ENCODE measurements around the gene PRAMEF2.
"Not testable (repeated sequence)": the region's sequence is repeated elsewhere in the genome, so short reads cannot be mapped to it uniquely, and the experiment has no call there.

The PRAMEF2 gene, protein sequence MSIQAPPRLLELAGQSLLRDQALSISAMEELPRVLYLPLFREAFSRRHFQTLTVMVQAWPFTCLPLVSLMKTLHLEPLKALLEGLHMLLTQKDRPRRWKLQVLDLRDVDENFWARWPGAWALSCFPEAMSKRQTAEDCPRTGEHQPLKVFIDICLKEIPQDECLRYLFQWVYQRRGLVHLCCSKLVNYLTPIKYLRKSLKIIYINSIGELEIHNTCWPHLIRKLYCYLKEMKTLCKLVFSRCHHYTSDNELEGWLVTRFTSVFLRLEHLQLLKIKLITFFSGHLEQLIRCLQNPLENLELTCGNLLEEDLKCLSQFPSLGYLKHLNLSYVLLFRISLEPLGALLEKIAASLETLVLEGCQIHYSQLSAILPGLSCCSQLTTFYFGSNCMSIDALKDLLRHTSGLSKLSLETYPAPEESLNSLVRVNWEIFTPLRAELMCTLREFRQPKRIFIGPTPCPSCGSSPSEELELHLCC

DNA sequence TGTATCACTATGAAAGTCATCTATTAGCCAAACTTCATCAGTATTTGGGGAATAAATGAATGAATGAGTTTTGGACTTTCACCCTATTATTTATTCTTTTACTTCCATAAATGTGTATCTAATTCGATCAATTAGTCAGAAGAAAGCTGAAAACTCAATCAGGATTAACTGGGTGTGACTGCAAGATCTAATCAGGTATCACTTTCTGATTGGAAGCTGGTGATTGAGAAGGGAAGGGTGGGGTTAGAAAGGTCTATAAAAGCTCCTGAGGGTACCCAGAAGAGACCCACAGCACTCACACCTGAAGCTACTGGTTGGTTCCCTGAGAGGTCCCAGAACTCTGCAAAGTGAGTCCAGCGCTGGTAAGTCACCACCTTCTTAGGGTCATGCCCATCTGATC, at the start of gene PRAMEF2:
Gene PRAMEF2, plus strand, starts transcription at position 301 of the 400 bp plus-strand sequence. CDS start 1,924 bp downstream, outside the sequence.
- DNase-seq; intact Hi-C loops (cut with DNase I): not testable (repeated sequence)

DNA sequence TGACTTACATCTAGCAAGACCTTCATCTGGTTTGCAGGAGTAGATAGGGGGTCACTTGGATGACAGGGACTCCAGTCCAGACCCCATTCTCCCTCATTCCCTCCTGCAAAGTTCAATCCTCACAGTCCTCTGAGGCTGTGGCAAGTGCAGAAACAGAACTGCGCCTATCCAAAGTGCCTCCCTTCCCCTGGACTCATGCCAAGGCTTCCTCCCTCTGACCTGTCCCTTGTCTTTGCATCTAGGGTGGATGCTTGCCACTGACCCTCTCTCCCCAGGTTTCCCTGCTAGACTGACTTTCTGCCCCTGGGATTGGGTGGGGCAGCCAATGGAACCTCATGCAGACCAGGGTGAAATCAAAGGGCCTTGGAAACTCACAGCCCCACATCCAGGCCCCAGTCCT, 47.0 kb upstream of the PRAMEF2 start:
- intact Hi-C loops (cut with DNase I) = no loop called here
- no peak for DNase-seq

DNA sequence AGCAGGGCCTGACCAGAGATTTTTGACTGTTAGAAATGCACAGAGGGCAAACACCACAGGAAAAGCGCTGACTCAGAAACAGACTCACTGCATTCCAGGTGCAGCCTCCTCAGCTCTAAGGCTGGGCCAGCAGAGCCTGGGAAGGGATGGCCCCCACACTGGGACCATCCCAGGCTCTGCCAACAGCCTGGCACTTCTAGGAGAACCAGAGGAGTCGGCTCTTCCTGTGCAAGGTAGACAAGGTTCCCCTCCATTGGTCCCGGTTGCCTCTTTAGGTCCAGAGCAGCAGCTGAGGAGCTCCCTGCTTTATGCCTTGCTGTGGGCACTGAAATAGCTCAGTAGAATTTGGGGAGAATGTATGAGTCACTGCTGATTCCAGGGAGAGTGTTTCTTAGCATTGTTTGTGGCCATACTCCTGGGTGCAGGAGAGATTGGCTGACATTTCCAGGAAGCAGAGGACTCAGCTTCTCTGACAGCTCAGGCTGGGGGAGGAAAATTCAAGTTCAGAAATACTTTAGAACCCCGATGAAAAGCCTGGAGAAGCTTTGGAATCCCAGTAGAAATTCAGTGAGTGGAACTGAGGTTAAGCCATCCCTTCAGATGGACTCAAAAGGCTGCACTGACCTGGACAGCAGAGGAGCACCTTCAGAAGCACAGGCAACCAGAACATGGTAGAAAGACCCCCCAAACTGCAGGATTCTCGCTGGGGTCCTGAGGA, 46.0 kb upstream of the PRAMEF2 start:
- intact Hi-C loops (cut with DNase I) = no loop called here
- DNase-seq = peak in 1 of 10 donors; percentile 8

DNA sequence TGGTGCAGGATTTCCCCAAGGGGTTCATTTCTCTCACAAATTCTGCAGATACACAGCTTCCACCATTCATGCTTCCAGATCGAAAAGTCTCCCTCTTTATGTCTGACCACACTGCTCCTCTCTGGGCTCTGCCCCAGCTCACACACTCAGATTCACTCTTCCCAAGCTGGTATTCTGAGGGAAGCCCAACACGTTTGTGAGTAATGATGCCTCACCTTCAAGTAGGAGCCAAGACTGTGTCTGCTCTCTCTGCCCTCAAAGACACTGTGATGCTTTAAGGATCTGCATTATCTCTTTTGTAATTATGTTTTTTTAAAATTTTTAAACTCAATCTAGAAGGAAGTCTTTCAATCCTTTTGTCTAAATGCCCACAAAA, 45.5 kb upstream of the PRAMEF2 start:
- DNase-seq = no peak
- intact Hi-C loops (cut with DNase I) = no loop called here

DNA sequence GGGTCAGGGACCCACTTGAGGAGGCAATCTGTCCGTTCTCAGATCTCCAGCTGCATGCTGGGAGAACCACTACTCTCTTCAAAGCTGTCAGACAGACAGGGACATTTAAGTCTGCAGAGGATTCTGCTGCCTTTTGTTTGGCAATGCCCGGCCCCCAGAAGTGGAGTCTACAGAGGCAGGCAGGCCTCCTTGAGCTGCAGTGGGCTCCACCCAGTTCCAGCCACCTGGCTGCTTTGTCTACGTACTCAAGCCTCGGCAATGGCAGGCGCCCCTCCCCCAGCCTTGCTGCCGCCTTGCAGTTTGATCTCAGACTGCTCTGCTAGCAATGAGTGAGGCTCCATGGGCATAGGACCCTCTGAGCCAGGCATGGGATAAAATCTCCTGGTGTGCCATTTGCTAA, 37.8 kb upstream of the PRAMEF2 start:
- DNase-seq; intact Hi-C loops (cut with DNase I): not testable (repeated sequence)

DNA sequence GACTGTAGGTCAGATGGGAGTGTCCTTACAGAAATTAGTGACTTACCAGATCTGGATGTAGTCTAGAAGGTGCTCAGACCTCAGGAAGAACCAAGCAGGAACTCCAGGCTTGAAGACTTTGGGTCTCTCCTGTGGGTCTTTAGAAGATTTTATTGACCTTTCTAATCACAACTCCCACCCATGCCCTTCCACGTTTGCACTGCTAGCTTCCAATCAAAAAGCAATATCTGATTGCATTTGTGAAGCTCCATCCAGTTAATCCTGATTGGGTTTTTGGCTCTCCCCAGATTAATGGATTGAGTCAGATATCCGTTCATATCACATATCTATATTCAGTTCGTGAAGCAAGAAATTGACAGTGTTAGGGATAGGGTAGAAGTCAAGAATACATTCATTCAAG, 25.6 kb upstream of the PRAMEF2 start, which contains the start of gene PRAMEF11:
Gene PRAMEF11, minus strand, starts transcription at position 101 of the 400 bp plus-strand sequence. CDS start 2,621 bp downstream, outside the sequence.
- intact Hi-C loops (cut with DNase I); DNase-seq: not testable (repeated sequence)

DNA sequence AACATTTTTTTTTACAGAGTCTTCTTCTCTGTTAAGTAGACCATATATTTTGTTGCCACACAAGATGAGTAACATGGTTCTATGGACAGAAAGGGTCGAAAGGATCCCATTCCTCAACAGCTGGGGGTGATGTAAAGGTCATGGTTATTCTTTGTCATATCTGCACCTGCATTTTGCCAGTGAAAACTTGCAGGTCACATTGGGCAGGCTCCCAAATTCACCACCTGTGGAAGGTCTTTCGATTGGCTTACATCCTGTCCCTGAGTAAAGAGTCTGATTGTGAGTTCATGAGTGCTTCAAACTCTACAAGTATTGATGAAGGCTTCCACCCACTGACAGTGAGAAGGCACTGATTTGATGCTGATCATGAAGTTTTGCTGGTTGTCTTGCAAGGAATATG, 23.6 kb upstream of the PRAMEF2 start:
- DNase-seq; intact Hi-C loops (cut with DNase I): not testable (repeated sequence)

DNA sequence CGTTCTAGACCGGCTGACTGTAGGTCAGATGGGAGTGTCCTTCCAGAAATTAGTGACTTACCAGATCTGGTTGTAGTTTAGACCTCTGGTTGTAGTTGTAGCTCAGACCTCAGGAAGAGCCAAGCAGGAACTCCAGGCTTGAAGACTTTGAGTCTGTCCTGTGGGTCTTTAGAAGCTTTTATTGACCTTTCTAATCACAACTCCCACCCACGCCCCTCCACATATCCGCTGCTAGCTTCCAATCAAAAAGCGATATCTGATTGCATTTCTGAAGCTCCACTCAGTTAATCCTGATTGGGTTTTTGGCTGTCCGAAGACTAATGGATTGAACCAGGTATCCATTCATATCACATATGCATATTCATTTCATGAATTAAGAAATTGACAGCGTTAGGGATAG, 8.3 kb upstream of the PRAMEF2 start, which contains the start of gene HNRNPCL1:
Gene HNRNPCL1, minus strand, starts transcription at position 101 of the 400 bp plus-strand sequence. CDS start 431 bp downstream, outside the sequence.
- intact Hi-C loops (cut with DNase I) = not testable (repeated sequence)

DNA sequence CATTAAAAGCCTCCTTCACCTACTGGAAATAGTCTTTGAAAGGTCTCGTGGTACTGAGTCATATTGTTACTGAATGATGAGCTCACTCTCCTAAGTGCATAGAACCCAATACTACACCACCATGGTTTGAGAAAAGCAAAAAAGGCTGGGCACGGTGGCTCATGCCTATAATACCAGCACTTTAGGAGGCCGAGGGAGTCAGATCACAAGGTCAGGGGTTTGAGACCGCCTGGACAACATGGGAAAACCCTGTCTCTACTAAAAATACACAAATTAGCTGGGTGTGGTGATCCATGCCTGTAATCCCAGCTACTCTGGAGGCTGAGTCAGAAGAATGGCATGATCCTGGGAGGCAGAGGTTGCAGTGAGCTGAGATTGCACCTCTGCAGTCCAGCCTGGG, 5.1 kb upstream of the PRAMEF2 start:
- no peak for DNase-seq
- intact Hi-C loops (cut with DNase I) = no loop called here

More for the DNA sequence above, 8.3 kb upstream of the PRAMEF2 start, which contains the start of gene HNRNPCL1:
- DNase-seq = not testable (repeated sequence)

DNA sequence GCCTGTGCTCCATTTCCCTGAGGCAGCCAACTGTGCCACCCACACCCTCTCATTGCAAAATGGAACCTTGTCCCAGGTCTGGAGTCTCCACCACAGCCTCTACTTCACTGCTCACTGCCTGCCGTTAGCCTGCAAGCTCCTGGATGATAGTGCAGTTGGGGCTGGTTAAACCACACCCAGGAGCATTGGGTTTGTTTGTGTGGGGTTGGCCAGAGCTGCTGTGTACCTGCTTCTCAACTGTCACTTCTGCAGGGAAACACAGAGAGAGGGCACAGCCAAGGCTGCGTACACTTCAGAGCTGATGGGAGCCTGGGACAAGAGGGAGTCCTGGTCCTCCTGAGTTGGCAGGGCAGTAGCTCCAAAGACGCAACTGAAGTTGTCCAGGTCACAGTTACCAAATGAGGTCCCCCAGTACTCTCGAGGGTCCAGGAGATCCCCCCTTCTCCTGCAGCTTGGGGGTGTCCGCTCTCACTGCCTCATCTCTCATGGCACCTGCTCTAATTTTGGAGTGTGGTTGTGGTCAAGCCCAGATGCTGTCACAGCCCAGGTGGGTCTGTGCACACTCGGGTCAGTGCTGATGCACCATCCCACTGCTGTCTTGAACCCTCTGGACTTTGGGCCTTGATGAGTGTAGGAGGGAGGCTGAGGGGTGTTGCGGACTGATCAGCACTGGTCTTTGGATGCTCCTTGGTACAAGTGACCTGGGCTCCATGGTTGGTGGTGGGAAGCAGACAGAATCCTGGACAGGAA, 6.4 kb downstream of the PRAMEF2 start:
- intact Hi-C loops (cut with DNase I); DNase-seq: not testable (repeated sequence)

DNA sequence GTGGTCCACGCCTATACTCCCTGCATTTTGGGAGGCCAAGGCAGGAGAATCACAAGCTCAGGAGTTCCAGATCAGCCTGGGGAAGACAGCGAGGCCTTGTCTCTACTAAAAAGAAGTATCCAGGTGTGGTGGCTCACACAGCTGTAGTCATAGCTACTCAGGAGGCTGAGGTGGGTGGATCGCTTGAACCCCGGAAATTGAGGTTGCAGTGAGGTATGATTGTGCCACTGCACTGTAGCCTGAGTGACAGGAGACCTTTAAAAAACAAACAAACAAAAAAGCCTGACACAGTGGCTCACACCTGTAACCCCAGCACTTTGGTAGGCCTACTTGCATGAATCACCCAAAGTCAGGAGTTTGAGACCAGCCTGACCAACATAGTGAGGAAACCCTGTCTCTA, 21.6 kb downstream of the PRAMEF2 start:
- intact Hi-C loops (cut with DNase I); DNase-seq: not testable (repeated sequence)

DNA sequence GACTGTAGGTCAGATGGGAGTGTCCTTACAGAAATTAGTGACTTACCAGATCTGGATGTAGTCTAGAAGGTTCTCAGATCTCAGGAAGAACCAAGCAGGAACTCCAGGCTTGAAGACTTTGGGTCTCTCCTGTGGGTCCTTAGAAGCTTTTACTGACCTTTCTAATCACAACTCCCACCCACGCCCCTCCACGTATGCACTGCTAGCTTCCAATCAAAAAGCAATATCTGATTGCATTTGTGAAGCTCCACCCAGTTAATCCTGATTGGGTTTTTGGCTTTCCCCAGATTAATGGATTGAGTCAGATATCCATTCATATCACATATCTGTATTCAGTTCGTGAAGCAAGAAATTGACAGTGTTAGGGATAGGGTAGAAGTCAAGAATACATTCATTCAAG, 29.2 kb downstream of the PRAMEF2 start, which contains the start of gene PRAMEF4:
Gene PRAMEF4, minus strand, starts transcription at position 101 of the 400 bp plus-strand sequence. CDS start 2,807 bp downstream, outside the sequence.
- DNase-seq; intact Hi-C loops (cut with DNase I): not testable (repeated sequence)

DNA sequence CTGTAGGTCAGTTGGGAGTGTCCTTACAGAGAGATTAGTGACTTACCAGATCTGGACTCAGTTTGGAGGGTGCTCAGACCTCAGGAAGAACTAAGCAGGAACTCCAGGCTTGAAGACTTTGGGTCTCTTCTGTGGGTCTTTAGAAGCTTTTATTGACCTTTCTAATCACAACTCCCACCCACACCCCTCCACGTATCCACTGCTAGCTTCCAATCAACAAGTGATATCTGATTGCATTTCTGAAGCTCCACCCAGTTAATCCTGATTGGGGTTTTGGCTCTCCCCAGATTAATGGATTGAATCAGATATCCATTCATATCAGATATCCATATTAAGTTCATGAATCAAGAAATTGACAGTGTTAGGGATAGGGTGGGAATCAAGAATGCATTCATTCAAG, 41.3 kb downstream of the PRAMEF2 start, which contains the start of gene PRAMEF10:
Gene PRAMEF10, minus strand, starts transcription at position 101 of the 400 bp plus-strand sequence. CDS start 2,423 bp downstream, outside the sequence.
- not testable (repeated sequence) for DNase-seq

DNA sequence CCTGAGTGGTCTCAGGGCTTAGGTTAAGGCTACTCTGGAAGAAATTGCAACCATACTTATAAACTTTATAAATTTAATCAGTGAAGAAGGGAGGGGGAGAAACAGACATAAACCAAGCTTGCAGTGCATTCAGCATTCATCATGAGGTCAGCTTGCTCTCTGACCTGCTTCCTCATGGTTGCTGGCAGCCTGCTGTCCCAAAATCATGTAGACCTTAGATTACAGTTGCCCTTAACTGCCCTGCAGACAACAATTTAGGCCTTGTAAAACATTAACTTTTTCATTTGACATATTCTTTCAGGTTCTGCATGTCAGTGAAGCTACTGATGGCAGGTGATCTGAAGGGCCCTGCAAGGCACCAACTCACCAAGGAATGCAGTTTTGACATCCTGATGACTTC, 42.3 kb downstream of the PRAMEF2 start:
- DNase-seq; intact Hi-C loops (cut with DNase I): not testable (repeated sequence)

More for the DNA sequence above, 41.3 kb downstream of the PRAMEF2 start, which contains the start of gene PRAMEF10:
- intact Hi-C loops (cut with DNase I) = not testable (repeated sequence)

DNA sequence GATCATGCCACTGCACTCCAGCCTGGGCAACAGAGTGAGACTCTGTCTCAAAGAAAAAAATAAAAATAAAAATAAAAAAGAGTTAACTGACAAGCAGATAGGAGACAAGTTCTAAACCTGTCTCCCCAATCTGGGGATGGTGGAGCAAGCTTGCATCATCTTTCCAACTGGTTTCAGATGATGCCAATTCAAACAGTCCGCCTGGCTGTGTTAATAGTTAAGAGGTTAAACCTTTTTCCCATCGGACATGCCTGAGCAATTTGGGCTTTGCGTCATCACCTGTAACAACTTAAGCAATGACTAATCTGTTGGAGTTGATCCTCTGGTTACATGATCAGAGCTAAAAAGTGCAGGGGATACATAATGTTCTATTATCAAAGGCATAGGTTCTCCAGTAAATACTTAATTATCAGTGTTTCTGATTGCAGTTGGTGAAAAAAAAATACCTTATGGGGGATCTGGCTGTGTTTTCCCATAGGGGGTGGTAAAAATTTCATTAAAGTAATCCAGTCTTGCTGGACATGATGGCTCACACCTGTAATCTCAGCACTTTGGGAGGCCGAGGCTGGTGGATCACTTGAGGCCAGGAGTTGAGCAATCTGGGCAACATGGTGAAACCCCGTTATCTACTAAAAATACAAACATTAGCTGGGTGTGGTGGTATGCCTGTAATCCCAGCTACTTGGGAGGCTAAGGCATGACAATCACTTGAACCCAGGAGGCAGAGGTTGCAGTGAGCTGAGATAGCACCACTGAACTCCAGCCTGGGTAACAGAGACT, 47.1 kb downstream of the PRAMEF2 start:
- DNase-seq; intact Hi-C loops (cut with DNase I): not testable (repeated sequence)

Data from posterior cingulate gyrus (tissue), 11 donors.